ENCODE results near the gene TNN. TPM values are rescaled to one million over a fixed set of nuclear protein-coding genes. Genes with fewer than 3 reads are reported as not detected.

Gene TNN
- total RNA-seq, 1 experiment from 2014 or later: not detected

GRCh38 chr1:175172503-175172902 is 104.9 kb downstream of the TNN start:
- intact Hi-C loops (cut with micrococcal nuclease): no loop called here
- ChIA-PET CTCF (interaction anchor here (1.5 to 21.1 kb wide), 3 partner anchors 17 to 202 kb away, joined by 6 to 415 read pairs (median 41); no protein-coding TSS in a partner anchor), POLR2A (no interaction called here)
- H3K27ac Mint-ChIP-seq (ENCODE audit: low read depth, unreplicated experiment): no peak overlapping the region
- BruUV-seq (replicated peaks): no TSS peak
- no peak for DNase-seq (ENCODE audit: unreplicated experiment)
- H3K9me3 Mint-ChIP-seq (ENCODE audit: unreplicated experiment): no peaks in the 10 kb centered on the region
- TF ChIP-seq, protein P1, sequence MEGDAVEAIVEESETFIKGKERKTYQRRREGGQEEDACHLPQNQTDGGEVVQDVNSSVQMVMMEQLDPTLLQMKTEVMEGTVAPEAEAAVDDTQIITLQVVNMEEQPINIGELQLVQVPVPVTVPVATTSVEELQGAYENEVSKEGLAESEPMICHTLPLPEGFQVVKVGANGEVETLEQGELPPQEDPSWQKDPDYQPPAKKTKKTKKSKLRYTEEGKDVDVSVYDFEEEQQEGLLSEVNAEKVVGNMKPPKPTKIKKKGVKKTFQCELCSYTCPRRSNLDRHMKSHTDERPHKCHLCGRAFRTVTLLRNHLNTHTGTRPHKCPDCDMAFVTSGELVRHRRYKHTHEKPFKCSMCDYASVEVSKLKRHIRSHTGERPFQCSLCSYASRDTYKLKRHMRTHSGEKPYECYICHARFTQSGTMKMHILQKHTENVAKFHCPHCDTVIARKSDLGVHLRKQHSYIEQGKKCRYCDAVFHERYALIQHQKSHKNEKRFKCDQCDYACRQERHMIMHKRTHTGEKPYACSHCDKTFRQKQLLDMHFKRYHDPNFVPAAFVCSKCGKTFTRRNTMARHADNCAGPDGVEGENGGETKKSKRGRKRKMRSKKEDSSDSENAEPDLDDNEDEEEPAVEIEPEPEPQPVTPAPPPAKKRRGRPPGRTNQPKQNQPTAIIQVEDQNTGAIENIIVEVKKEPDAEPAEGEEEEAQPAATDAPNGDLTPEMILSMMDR (IDR thresholded peaks at IDR 0.05; ENCODE audit: unreplicated experiment): no peak
- peaks cover 29% of the 10 kb centered on the region for H3K4me1 Mint-ChIP-seq (ENCODE audit: insufficient read depth, unreplicated experiment)
- H3K27me3 Mint-ChIP-seq (ENCODE audit: insufficient read depth, unreplicated experiment): no peaks in the 10 kb centered on the region
- no peak overlapping the region for H3K4me3 Mint-ChIP-seq (ENCODE audit: unreplicated experiment)
- peaks cover 10% of the 10 kb centered on the region for H3K36me3 Mint-ChIP-seq (ENCODE audit: insufficient read depth, unreplicated experiment)

DNA sequence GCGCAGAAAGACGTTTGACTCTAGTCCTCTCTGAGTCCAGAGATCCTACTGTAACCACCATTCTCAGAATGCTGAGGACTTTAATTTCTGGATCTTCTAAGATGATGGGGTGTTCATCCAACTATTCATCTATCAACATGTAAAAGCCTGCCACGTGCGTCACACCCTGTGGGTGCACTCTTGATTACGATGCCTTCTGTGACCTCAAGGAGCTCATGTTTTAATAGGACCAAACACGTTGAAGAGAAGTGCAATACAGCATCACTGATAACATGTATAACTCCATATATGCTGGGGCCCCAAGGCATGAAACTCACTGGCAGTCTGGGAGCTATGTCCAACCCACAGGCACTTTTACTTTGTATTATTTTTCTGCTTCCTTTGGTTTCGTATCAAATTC is 105.9 kb downstream of the TNN start:
- ChIA-PET POLR2A (interaction anchor here (1.5 kb wide), 1 partner anchor 18 kb away, joined by 7 read pairs; the partner anchor contains the start of gene KIAA0040), CTCF (interaction anchor here (0.5 to 21.1 kb wide), 16 partner anchors 15 to 571 kb away, joined by 3 to 415 read pairs (median 4); no protein-coding TSS in a partner anchor)
- BruUV-seq (replicated peaks): no TSS peak
- TF ChIP-seq, protein P1 (IDR thresholded peaks at IDR 0.05; ENCODE audit: unreplicated experiment): no peak
- intact Hi-C loops (cut with micrococcal nuclease): no loop called here
- H3K4me1 Mint-ChIP-seq (ENCODE audit: insufficient read depth, unreplicated experiment): peaks cover 29% of the 10 kb centered on the region
- H3K36me3 Mint-ChIP-seq (ENCODE audit: insufficient read depth, unreplicated experiment): peaks cover 10% of the 10 kb centered on the region
- H3K27ac Mint-ChIP-seq (ENCODE audit: low read depth, unreplicated experiment): no peak overlapping the region
- DNase-seq (ENCODE audit: unreplicated experiment): no peak
- H3K9me3 Mint-ChIP-seq (ENCODE audit: unreplicated experiment): no peaks in the 10 kb centered on the region
- no peaks in the 10 kb centered on the region for H3K27me3 Mint-ChIP-seq (ENCODE audit: insufficient read depth, unreplicated experiment)
- no peak overlapping the region for H3K4me3 Mint-ChIP-seq (ENCODE audit: unreplicated experiment)

DNA sequence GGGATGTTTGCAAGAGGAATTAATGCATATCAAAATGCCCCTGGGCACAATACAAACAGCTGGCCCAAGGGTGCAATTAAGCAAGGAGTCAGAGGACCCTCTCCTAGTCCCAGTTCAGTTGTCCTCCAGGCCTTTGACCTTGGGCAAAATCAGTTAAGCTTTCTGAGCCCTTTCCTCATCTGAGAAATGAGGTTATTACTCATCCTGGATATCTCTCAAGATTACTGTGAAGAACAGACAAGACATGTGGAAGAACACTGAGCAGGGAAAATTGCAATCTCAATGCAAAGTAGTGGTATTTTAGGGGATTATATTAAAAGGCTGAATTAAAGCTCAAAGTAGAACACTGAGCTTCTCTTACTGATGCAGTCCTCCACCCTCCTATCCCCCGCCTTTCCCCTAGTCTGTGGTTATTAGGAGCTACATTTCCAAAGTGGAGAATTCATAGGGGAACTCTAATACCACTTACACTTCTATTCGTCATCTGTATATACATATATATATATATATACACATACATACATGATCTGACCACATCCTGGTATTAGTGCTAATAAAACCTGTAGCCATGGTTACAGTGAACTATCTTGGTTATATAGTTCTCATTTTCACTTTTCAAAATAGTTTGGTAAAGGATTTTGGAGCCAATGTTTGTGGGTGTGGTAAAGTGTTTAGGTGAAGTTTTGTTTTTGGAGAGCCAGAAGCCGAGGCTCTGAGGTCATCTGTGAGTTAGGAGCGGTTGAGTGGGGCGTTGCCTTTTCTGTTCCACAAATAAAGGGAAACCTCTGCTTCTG is 106.9 kb downstream of the TNN start:
- no peaks in the 10 kb centered on the region for H3K9me3 Mint-ChIP-seq (ENCODE audit: unreplicated experiment)
- peak overlapping the region; percentile 39 for H3K27ac Mint-ChIP-seq (ENCODE audit: low read depth, unreplicated experiment)
- H3K36me3 Mint-ChIP-seq (ENCODE audit: insufficient read depth, unreplicated experiment): peaks cover 10% of the 10 kb centered on the region
- no peaks in the 10 kb centered on the region for H3K27me3 Mint-ChIP-seq (ENCODE audit: insufficient read depth, unreplicated experiment)
- TF ChIP-seq, protein P1 (IDR thresholded peaks at IDR 0.05; ENCODE audit: unreplicated experiment): no peak
- no peak overlapping the region for H3K4me3 Mint-ChIP-seq (ENCODE audit: unreplicated experiment)
- CTCF ChIA-PET: interaction anchor here (0.6 to 21.1 kb wide), 13 partner anchors 10 to 570 kb away, joined by 3 to 415 read pairs (median 4); no protein-coding TSS in a partner anchor
- intact Hi-C loops (cut with micrococcal nuclease): no loop called here
- H3K4me1 Mint-ChIP-seq (ENCODE audit: insufficient read depth, unreplicated experiment): peaks cover 25% of the 10 kb centered on the region
- DNase-seq (ENCODE audit: unreplicated experiment): no peak
- BruUV-seq (replicated peaks): TSS peak; percentile 5
- POLR2A ChIA-PET: interaction anchor here (0.9 to 1.5 kb wide), 2 partner anchors 16 to 17 kb away, joined by 3 to 7 read pairs; partner anchors contain the start of gene KIAA0040

GRCh38 chr1:175176246-175176645 is 108.6 kb downstream of the TNN start:
- TF ChIP-seq, protein P1 (IDR thresholded peaks at IDR 0.05; ENCODE audit: unreplicated experiment): no peak
- H3K27me3 Mint-ChIP-seq (ENCODE audit: insufficient read depth, unreplicated experiment): no peaks in the 10 kb centered on the region
- CTCF ChIA-PET: interaction anchor here (0.7 to 4.8 kb wide), 5 partner anchors 12 to 26 kb away, joined by 3 to 17 read pairs (median 5); no protein-coding TSS in a partner anchor

More at GRCh38 chr1:175176246-175176645, 108.6 kb downstream of the TNN start:
- DNase-seq (ENCODE audit: unreplicated experiment): no peak
- Mint-ChIP-seq H3K4me3 (ENCODE audit: unreplicated experiment) (no peak overlapping the region), H3K36me3 (ENCODE audit: insufficient read depth, unreplicated experiment) (peaks cover 10% of the 10 kb centered on the region), H3K27ac (ENCODE audit: low read depth, unreplicated experiment) (no peak overlapping the region), H3K4me1 (ENCODE audit: insufficient read depth, unreplicated experiment) (peaks cover 17% of the 10 kb centered on the region), H3K9me3 (ENCODE audit: unreplicated experiment) (no peaks in the 10 kb centered on the region)
- BruUV-seq (replicated peaks): no TSS peak
- intact Hi-C loops (cut with micrococcal nuclease): no loop called here
- POLR2A ChIA-PET: no interaction called here
